Endothelial cell of umbilical vein (primary cell): ENCODE results near the gene ABL1. TPM values are rescaled to one million over a fixed set of nuclear protein-coding genes. Genes with fewer than 3 reads are reported as not detected.

Source experiments
- BruUV-seq: library from RNA; stranded (reverse); fragments of 400-500 nt; replicated peaks from 2 replicates; lab custom pipeline; 2021; lab: Mats Ljungman, UMichigan
- CTCF ChIA-PET: fragments of 300-600, 350-600 bp; sonication (Branson Sonifier 250); formaldehyde crosslinking; loops from one replicate; lab custom pipeline; 2021; ENCODE audit warnings: antibody characterized with exemption, inconsistent platforms; lab: Charles Lee
- POLR2A ChIA-PET: fragments of 300-600, 350-600 bp; sonication (Branson Sonifier 250); formaldehyde crosslinking; loops from one replicate; lab custom pipeline; 2021; ENCODE audit warnings: antibody characterized with exemption, inconsistent platforms; lab: Charles Lee
- DNase-seq: peaks from one replicate; pipeline ENCODE4 v3.0.0-alpha.2; 2011; ENCODE audit warnings: low read depth, low spot score
- FAIRE-seq: peaks from 2 replicates; lab custom pipeline; 2011; peaks lifted over from hg19 to GRCh38; lab: Jason Lieb, UNC
- H2AFZ ChIP-seq: 2 replicates; pipeline ENCODE4 v1.6.0; 2012; ENCODE audit warnings: low read depth, low read length, control low read depth, inconsistent platforms
- H3K27ac ChIP-seq: 2 replicates; pipeline ENCODE4 v1.5.1; 2011; ENCODE audit warnings: low read depth, mild to moderate bottlenecking, control low read depth, low read length, moderate library complexity; ENCODE audit not compliant: insufficient read depth
- H3K27me3 ChIP-seq, 2 experiments: 2 replicates each; pipeline versions ENCODE4 v1.6.0 to v1.6.1; 2011; ENCODE audit warnings: low read length in 2 of 2, mixed read lengths in 1 of 2; ENCODE audit not compliant: control insufficient read depth in 2 of 2, insufficient read depth in 2 of 2
- H3K36me3 ChIP-seq, 2 experiments: 2 replicates in 1 of 2; 3 replicates in 1 of 2; pipeline ENCODE4 v1.5.1; 2011; ENCODE audit warnings: low read length in 2 of 2, mild to moderate bottlenecking in 1 of 2, moderate library complexity in 1 of 2; ENCODE audit not compliant: control insufficient read depth in 2 of 2, insufficient read depth in 2 of 2; ENCODE audit errors: extremely low read depth in 1 of 2
- H3K4me1 ChIP-seq: 3 replicates; pipeline ENCODE4 v1.5.1; 2011; ENCODE audit warnings: mild to moderate bottlenecking, low read length; ENCODE audit not compliant: control insufficient read depth, insufficient read depth; ENCODE audit errors: extremely low read depth
- H3K4me2 ChIP-seq: 2 replicates; pipeline ENCODE4 v1.6.1; 2011; ENCODE audit warnings: low read length, control low read depth, mixed read lengths; ENCODE audit not compliant: insufficient read depth
- H3K4me3 ChIP-seq, 3 experiments: fragments of 200-600 bp in 1 of 3; sonication (generic), shearing (Covaris generic) in 1 of 3; replicated peaks in 1 of 3; 2 replicates each; pipeline ENCODE4 v1.5.1; 2011 to 2016; ENCODE audit warnings: control low read depth in 3 of 3, low read length in 3 of 3, mild to moderate bottlenecking in 2 of 3, inconsistent platforms in 1 of 3, low read depth in 1 of 3, moderate library complexity in 1 of 3; ENCODE audit not compliant: insufficient read depth in 1 of 3
- H3K79me2 ChIP-seq: 2 replicates; pipeline ENCODE4 v1.6.0; 2012; ENCODE audit warnings: low read length, inconsistent platforms; ENCODE audit not compliant: control insufficient read depth, insufficient read depth
- H3K9ac ChIP-seq: replicated peaks from 2 replicates; pipeline ENCODE3; 2011; ENCODE audit warnings: low read length, control low read depth; ENCODE audit not compliant: insufficient read depth; ENCODE audit errors: extremely low read depth
- H3K9me1 ChIP-seq: replicated peaks from 3 replicates; pipeline ENCODE4 v1.6.0; 2011; ENCODE audit warnings: mild to moderate bottlenecking, low read length; ENCODE audit not compliant: control insufficient read depth, insufficient read depth; ENCODE audit errors: extremely low read depth
- H3K9me3 ChIP-seq: replicated peaks from 2 replicates; pipeline ENCODE4 v1.5.1; 2012; ENCODE audit warnings: low read length, inconsistent platforms; ENCODE audit not compliant: control insufficient read depth, insufficient read depth
- H4K20me1 ChIP-seq: replicated peaks from 2 replicates; pipeline ENCODE3; 2011; ENCODE audit warnings: mild to moderate bottlenecking, low read length; ENCODE audit not compliant: control insufficient read depth, insufficient read depth; ENCODE audit errors: extremely low read depth
- CTCF ChIP-seq, 2 donors: IDR thresholded peaks; 1 replicate in 1 of 2; 2 replicates in 1 of 2; pipeline ENCODE4 v1.5.1; 2011; ENCODE audit warnings: low read length in 2 of 2, mild to moderate bottlenecking in 2 of 2, moderate library complexity in 2 of 2, control low read depth in 1 of 2, inconsistent platforms in 1 of 2, low read depth in 1 of 2; ENCODE audit not compliant: insufficient read depth in 1 of 2; ENCODE audit errors: extremely low read depth in 1 of 2
- EZH2 ChIP-seq: IDR thresholded peaks from 2 replicates; pipeline ENCODE4 v1.6.1; 2012; ENCODE audit warnings: borderline replicate concordance, low read depth, mild to moderate bottlenecking, moderate library complexity, low read length, inconsistent platforms; ENCODE audit not compliant: severe bottlenecking
- FOS ChIP-seq: IDR thresholded peaks from 2 replicates; pipeline ENCODE4 v1.6.1; 2011; ENCODE audit warnings: mild to moderate bottlenecking, low read length, moderate library complexity, borderline replicate concordance; ENCODE audit not compliant: insufficient read depth
- GATA2 ChIP-seq: IDR thresholded peaks from 2 replicates; pipeline ENCODE4 v1.7.0; 2011; ENCODE audit warnings: low read depth, mild to moderate bottlenecking, moderate library complexity, mixed read lengths, low read length; ENCODE audit not compliant: insufficient read length, insufficient read depth
- JUN ChIP-seq: IDR thresholded peaks from 2 replicates; pipeline ENCODE4 v1.6.1; 2011; ENCODE audit warnings: borderline replicate concordance, low read depth; ENCODE audit not compliant: insufficient read length, insufficient read depth
- MAX ChIP-seq: IDR thresholded peaks from 2 replicates; pipeline ENCODE4 v1.6.1; 2011; ENCODE audit not compliant: insufficient read depth, insufficient read length
- MYC ChIP-seq: IDR thresholded peaks from one replicate; pipeline ENCODE4 v1.6.1; 2011; ENCODE audit warnings: mild to moderate bottlenecking, low read depth, low read length
- POLR2A ChIP-seq: IDR thresholded peaks from 2 replicates; pipeline ENCODE4 v1.6.1; 2012; ENCODE audit warnings: low read depth, mild to moderate bottlenecking, control low read depth, low read length
- POLR2AphosphoS5 ChIP-seq: IDR thresholded peaks from 2 replicates; pipeline ENCODE4 v1.6.1; 2012; ENCODE audit warnings: low read depth, mild to moderate bottlenecking, control low read depth, low read length, moderate library complexity; ENCODE audit not compliant: insufficient read depth
- dilution Hi-C: fragments of 300-500 bp; cut with MboI; formaldehyde crosslinking; loops from one replicate; pipeline ENCODE4 v1.15.0; 2019; ENCODE audit warnings: low sequenced_read_pairs; ENCODE audit not compliant: extremely low pct_ligation_motif_present
- intact Hi-C: fragments of 100-400 bp; cut with micrococcal nuclease; formaldehyde crosslinking; loops from one replicate; pipeline ENCODE4 v1.10.0; 2022
- polyA plus RNA-seq, 4 experiments: library from polyadenylated mRNA; depleted of rRNA in 3 of 4; stranded (reverse) in 3 of 4; unstranded in 1 of 4; fragments of >200 nt; gene quantifications; 2 replicates each; pipeline versions ENCODE4 v1.2.1 to v1.2.3, GENCODE V29; 2011 to 2012; ENCODE audit warnings: missing spikeins in 1 of 4
- total RNA-seq: library from RNA; stranded (reverse); gene quantifications from 2 replicates; pipeline ENCODE4 v1.2.3, GENCODE V29; 2021

ABL1 gene
- total and polyA plus RNA-seq, 2 donors (not counting 3 experiments of a cell fraction or from before 2014, with no cell fraction given), result 32.1 to 87.1 TPM

GRCh38 chr9:130888146-130888885 lies 53.3 kb downstream of the ABL1 start:
- Histone ChIP-seq H3K9me1 (no peaks in the 10 kb centered on the region), H2AFZ (no peak overlapping the region), H3K9ac (no peak overlapping the region), H3K27me3 (no peaks in the 10 kb centered on the region), H3K79me2 (peaks cover 3% of the 10 kb centered on the region), H3K4me1 (no peaks in the 10 kb centered on the region), H3K36me3 (peaks cover 29 to 69% of the 10 kb centered on the region in 2 experiments), H3K9me3 (no peaks in the 10 kb centered on the region), H3K4me2 (no peak overlapping the region), H4K20me1 (no peaks in the 10 kb centered on the region), H3K4me3 (no peak overlapping the region), H3K27ac (no peak overlapping the region)
- ChIA-PET CTCF (interaction anchor here (0.6 to 2.5 kb wide), 4 partner anchors 43 to 1141 kb away, joined by 3 to 12 read pairs (median 3); no protein-coding TSS in a partner anchor), POLR2A (interaction anchor here (0.5 kb wide), 1 partner anchor 9 kb away, joined by 3 read pairs; no protein-coding TSS in a partner anchor)
- dilution Hi-C loops (no loop called here), intact Hi-C loops (no loop called here)
- no peak for FAIRE-seq
- TF ChIP-seq POLR2A (no peak), MAX (no peak), EZH2 (no peak), FOS (no peak), MYC (no peak), CTCF (IDR thresholded peaks at IDR 0.05; ENCODE audit: extremely low read depth in 1 of 2, insufficient read depth in 1 of 2, low read depth in 1 of 2, low read length in 2 of 2) (no peak), JUN (no peak), POLR2AphosphoS5 (no peak), GATA2 (no peak)
- BruUV-seq, result no TSS peak
- DNase-seq, result no peak
